SHP77 (cell line): Measurements from ENCODE around the gene HDAC4.
"Not testable (repeated sequence)": the region's sequence is repeated elsewhere in the genome, so short reads cannot be mapped to it uniquely, and the experiment has no call there.

Experiments
- DNase-seq, 2 experiments: peaks; one replicate each; lab custom pipeline; 2025; lab: John Stamatoyannopoulos, UW

HDAC4 gene

GRCh38 chr2:239082425-239082824 is 318.4 kb downstream of the HDAC4 start:
- DNase-seq = no peak

GRCh38 chr2:239081622-239082021 is 319.2 kb downstream of the HDAC4 start:
- no peak for DNase-seq

GRCh38 chr2:239081046-239081445 is 319.8 kb downstream of the HDAC4 start:
- DNase-seq = no peak

DNA sequence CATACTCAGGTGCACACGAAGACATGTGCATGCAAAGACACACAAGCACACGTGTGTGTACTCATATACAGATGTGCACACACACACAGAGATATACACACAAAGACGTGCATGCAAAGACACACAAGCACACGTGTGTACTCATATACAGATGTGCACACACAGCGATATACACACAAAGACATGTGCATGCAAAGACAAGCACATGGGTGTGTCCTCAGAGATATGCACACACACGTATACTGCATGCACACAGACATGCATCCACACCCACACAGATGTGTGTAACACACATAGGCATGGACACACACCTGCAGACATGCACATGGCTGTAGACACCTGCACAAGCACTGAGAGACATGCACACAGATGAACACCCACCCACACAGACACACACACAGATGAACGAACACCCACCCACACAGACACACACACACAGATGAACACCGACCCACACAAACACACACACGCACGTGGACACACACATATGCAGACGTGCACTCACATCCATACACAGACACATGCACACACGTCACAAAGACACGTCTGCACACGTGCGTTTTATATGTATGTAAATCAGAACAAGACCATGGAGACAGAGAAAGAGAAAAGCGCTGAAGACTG is 321.0 kb downstream of the HDAC4 start:
- no peak for DNase-seq

GRCh38 chr2:239078128-239078924 is 322.5 kb downstream of the HDAC4 start:
- DNase-seq = no peak

GRCh38 chr2:239077260-239077659 is 323.6 kb downstream of the HDAC4 start:
- DNase-seq = no peak

DNA sequence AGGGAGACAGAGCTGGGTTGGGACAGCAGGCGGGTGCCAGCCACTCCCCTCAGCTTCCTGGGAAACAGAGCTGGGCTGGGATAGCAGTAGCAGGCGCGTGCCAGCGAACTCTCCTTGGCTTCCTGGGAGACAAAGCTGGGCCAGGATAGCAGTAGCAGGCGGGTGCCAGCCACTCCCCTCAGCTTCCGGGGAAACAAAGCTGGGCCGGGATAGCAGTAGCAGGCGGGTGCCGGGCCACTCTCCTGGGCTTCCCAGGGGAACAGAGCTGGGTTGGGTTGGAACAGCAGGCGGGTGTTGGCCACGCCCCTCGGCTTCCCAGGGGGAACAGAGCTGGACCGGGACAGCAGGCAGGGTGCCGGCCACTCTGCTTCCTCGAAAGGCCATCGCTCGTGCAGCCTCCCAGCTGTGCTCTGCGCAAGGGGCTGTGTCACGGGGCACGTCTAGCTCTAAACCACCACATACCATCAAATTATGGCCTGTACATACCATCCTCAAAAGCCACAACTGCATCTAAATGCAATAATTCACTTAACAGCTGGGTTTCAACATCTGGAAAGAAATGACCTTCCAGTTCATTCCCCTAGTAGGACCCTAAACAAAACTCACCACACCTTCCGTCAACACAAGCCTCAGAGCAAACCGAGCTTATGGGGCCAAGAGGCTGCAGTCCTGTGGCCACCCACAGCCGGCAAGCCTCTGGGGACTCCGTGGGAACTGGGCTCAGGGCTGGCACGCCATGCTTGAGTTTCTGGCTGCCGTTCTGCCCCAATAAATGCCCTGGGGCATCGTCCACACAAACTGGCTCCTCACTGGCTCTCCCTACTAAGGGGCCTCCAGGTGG is 324.7 kb downstream of the HDAC4 start:
- no peak for DNase-seq

GRCh38 chr2:239073745-239074530 is 326.9 kb downstream of the HDAC4 start:
- DNase-seq = no peak

GRCh38 chr2:239073270-239073669 is 327.6 kb downstream of the HDAC4 start:
- no peak for DNase-seq

GRCh38 chr2:239072786-239073185 is 328.0 kb downstream of the HDAC4 start:
- DNase-seq = no peak

- DNase-seq = no peak
Measured at GRCh38 chr2:239070466-239070865, 330.4 kb downstream of the HDAC4 start.

DNA sequence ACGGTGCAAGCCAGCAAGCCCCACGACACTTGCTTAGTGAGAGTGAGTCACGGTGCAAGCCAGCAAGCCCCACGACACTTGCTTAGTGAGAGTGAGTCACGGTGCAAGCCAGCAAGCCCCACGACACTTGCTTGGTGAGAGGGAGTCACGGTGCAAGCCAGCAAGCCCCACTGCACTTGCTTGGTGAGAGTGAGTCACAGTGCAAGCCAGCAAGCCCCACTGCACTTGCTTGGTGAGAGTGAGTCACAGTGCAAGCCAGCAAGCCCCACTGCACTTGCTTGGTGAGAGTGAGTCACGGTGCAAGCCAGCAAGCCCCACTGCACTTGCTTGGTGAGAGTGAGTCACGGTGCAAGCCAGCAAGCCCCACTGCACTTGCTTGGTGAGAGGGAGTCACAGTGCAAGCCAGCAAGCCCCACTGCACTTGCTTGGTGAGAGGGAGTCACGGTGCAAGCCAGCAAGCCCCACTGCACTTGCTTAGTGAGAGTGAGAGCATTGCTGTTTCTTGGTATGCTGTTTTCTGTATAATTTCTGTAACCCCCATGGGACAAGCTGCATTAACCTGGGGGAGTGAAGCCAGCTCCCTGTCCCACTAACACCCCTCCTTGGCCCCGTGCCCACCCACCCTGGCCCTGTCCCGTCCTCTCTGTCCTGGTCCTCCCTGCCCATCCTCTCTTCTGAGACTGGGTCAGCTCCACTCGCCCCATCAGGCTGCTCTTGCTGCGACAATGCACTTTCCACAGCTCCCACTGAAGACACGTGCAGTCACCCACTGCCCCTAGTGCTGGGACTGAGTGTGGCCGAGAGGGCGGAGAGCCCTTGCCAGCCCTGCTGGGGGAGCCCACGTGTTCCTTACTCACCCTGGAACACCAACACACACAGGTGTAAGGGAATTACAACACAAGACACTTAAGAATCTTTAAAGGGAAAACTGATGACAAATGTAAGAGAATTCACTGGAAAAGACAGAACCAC is 331.2 kb downstream of the HDAC4 start:
- not testable (repeated sequence) for DNase-seq

GRCh38 chr2:239068411-239068810 is 332.4 kb downstream of the HDAC4 start:
- no peak for DNase-seq

DNA sequence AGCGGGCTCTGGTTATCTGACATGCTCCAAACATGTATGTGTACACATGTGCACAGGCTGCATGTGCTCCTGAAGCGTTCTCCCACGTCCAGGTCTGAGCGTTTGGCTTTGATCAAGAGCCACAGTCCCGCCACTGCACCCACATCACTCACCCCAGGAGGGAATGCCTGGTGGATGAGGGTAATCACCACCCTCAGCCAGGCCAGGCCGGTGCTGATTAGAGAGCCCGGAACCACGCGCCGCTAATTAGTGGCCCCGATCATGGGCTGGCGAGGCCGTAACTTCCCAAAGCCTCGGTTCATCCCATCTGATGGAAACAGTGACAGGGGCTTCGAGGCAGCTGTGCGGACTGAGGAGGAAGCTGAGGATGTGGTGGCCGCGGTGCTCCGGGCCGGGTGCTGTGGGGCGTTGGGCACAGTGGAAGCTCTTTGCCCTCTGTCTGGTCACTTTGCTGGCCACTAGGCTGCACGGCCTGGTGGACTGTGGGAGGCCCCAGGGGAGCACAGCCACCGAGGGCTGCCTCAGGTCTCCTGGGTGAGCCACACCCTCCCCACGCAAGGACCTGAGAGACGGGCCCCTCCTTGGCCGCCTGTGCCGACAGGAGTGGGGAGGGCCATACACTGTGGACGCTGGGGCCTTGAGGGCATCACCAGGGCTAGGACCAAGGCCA is 333.5 kb downstream of the HDAC4 start:
- DNase-seq = no peak

DNA sequence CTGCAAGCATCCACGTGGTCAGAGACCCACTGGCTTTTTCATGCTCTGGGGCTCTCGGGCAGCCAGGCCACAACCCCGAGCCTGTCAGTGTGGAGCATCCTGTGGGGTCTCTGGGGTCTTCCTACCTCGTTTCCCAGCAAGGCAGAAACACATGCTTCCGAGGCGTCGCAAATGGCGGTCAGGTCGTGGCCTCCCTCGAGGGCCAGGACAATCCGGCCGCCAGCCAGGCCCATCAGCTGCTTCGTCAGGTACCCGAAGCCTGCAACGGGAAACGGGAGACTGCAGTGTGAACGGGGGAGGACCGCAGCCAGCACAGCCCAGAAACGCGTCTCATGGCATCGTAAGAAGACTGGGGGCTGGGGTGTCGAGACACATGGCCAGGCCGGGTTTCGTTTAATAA is 334.2 kb downstream of the HDAC4 start:
- no peak for DNase-seq

DNA sequence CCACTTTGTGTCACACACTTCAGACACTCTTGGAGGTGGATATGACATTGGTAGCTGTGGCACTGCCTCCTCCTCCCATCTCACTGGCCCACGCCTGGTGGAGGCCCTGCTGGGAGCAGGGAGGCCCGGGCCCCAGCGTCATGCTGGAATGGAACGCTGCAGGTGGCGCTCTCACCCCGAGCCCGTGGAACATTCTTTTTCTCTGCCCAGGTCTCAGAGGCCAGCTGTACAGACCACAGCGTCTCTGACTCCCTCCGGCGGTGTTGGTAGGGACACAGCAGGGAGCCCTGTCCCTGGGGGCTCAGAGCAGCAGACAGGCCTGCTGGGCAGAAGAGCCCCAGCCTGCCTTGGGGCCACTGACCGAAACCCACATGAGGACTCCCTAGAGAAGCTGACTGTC is 334.9 kb downstream of the HDAC4 start:
- DNase-seq = no peak

- DNase-seq = no peak
Measured at GRCh38 chr2:239065537-239065936, 335.3 kb downstream of the HDAC4 start.

DNA sequence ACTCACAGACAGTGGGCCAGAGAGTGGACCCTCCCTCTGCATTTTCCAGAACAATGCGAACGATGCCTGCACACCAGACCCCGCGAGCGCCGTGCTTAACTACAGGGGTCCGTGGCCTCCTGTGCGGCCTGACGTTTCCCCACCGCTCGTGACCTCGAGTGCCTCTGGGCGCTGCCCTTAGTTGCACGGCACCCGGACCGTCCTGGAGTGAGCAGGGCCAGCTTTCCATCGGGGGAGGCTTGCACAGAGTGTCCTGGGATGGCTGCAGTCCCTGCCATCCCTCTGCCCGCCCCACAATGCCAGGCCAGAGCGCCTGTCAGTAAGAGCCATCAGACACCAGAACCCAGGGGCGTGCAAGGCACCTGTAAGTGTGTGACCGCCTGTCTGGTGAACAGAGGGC is 335.9 kb downstream of the HDAC4 start:
- DNase-seq = no peak

DNA sequence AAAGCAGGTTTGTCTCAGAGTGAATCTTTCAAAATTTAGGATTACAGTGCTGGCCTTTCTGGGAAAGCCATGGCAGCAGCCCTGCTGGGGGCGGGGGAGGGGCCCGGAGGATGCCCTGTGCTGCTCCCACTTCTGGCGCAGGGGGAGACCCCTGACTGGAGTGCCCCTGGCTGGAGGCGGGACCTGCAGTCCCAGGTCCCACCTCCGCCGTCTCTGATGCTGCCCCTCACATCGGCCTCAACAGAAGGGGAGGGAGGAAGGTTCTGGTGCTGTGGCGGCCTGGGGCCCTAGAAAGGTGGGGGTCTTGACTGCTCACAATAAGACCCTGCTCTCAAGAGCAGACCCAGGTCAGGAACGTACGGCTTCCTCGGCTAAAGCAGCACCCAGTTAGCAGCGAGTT is 336.6 kb downstream of the HDAC4 start:
- no peak for DNase-seq

GRCh38 chr2:239062743-239063142 is 338.1 kb downstream of the HDAC4 start:
- no peak for DNase-seq
